GDM1 (cell line): Measurements from ENCODE around the gene ITSN2.
A peak's percentile ranks its signal among the peaks of the same experiment; 100 is the strongest.

Source experiments
- DNase-seq: peaks from one replicate; lab custom pipeline; 2025; lab: John Stamatoyannopoulos, UW

The ITSN2 gene

GRCh38 chr2:24334245-24334633 lies 26.1 kb downstream of the ITSN2 start:
- no peak for DNase-seq

- DNase-seq: no peak
Observed at GRCh38 chr2:24332791-24333540, 27.4 kb downstream of the ITSN2 start.

GRCh38 chr2:24330161-24330560 lies 30.2 kb downstream of the ITSN2 start:
- no peak for DNase-seq

- peak; percentile 49 for DNase-seq
Observed at GRCh38 chr2:24329700-24330099, 30.6 kb downstream of the ITSN2 start.

- no peak for DNase-seq
Observed at GRCh38 chr2:24328010-24328409, 32.3 kb downstream of the ITSN2 start.

- no peak for DNase-seq
Observed at GRCh38 chr2:24317491-24317920, 42.8 kb downstream of the ITSN2 start.

- DNase-seq: no peak
Observed at GRCh38 chr2:24315669-24316068, 44.7 kb downstream of the ITSN2 start.

GRCh38 chr2:24313744-24314632 lies 46.3 kb downstream of the ITSN2 start:
- no peak for DNase-seq

GRCh38 chr2:24307961-24308360 lies 52.4 kb downstream of the ITSN2 start:
- no peak for DNase-seq

- DNase-seq: no peak
Observed at GRCh38 chr2:24304631-24305030, 55.7 kb downstream of the ITSN2 start.

- DNase-seq: no peak
Observed at GRCh38 chr2:24304098-24304497, 56.2 kb downstream of the ITSN2 start.

- DNase-seq: no peak
Observed at GRCh38 chr2:24301599-24301998, 58.7 kb downstream of the ITSN2 start.

GRCh38 chr2:24297663-24298062 lies 62.7 kb downstream of the ITSN2 start:
- DNase-seq: no peak

GRCh38 chr2:24287171-24287570 lies 73.2 kb downstream of the ITSN2 start:
- no peak for DNase-seq

GRCh38 chr2:24285484-24286152 lies 74.7 kb downstream of the ITSN2 start:
- DNase-seq: no peak

- DNase-seq: no peak
Observed at GRCh38 chr2:24280645-24281044, 79.7 kb downstream of the ITSN2 start.

GRCh38 chr2:24280161-24280560 lies 80.2 kb downstream of the ITSN2 start:
- DNase-seq: no peak

GRCh38 chr2:24276349-24276899 lies 83.9 kb downstream of the ITSN2 start:
- DNase-seq: no peak

GRCh38 chr2:24274809-24275208 lies 85.5 kb downstream of the ITSN2 start:
- DNase-seq: no peak

- DNase-seq: no peak
Observed at GRCh38 chr2:24273598-24273997, 86.7 kb downstream of the ITSN2 start.

- DNase-seq: no peak
Observed at GRCh38 chr2:24272907-24273306, 87.4 kb downstream of the ITSN2 start.

GRCh38 chr2:24272161-24272802 lies 88.1 kb downstream of the ITSN2 start:
- no peak for DNase-seq
